Measurements from ENCODE around the gene HOXD10. TPM values are rescaled to one million over a fixed set of nuclear protein-coding genes. Genes with fewer than 3 reads are reported as not detected.
A peak's percentile ranks its signal among the peaks of the same experiment; 100 is the strongest.

The HOXD10 gene
- total RNA-seq, 4 donors from 2014 or later: 0.56 to 0.59 TPM; not detected in 2

DNA sequence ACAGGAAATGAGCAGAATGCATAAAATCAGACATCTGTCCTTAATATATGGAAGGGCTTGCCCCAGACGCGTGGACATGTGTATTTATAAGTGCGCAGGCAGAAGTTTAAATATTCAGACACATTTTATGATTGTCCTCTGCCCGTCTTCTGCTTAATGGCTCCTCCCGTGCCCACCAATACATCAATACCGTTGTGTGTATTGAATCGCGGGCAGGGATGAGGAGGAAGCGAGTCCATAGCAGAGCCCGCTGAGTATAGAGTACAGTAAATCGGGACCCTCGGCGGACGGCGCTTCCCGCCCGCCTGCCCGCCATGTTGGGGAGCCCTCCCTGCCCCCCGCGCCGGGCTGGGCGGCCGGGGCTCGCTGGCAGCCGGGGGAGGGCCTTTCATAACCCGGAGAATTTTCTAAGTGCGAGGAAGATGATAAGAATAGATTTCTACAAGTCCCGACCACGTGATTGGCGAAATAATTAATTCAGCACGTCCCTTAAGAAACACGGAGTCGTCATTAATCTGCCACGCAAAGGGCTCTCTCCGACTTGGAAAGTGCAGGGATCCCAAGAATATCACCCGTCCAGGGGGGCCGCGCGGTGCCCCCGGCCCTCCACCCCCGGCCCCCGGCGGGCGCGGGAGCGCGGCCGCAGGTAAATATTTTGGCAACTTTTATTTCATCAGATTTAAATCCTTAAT, 40.4 kb downstream of the HOXD10 start, which contains the start of gene HOXD3:
TSS of gene HOXD3 (plus strand) at position 501 of the 692 bp plus-strand sequence. CDS start 11,808 bp downstream, outside the sequence.
- Histone ChIP-seq H3K27me3 (peaks cover 99% of the 10 kb centered on the region), H3K4me1 (peaks cover 52% of the 10 kb centered on the region), H3K36me3 (peaks cover 6% of the 10 kb centered on the region), H3K9me3 (no peaks in the 10 kb centered on the region), H3K27ac (no peak within 1 kb of the TSS), H3K4me3 (peak within 1 kb of the TSS; percentile 45)
- no peak for DNase-seq (ENCODE audit: low spot score in 2 of 2)
- WGBS: 31% methylated on average over 13 of the region's 48 CpGs
- TF ChIP-seq, protein P1, sequence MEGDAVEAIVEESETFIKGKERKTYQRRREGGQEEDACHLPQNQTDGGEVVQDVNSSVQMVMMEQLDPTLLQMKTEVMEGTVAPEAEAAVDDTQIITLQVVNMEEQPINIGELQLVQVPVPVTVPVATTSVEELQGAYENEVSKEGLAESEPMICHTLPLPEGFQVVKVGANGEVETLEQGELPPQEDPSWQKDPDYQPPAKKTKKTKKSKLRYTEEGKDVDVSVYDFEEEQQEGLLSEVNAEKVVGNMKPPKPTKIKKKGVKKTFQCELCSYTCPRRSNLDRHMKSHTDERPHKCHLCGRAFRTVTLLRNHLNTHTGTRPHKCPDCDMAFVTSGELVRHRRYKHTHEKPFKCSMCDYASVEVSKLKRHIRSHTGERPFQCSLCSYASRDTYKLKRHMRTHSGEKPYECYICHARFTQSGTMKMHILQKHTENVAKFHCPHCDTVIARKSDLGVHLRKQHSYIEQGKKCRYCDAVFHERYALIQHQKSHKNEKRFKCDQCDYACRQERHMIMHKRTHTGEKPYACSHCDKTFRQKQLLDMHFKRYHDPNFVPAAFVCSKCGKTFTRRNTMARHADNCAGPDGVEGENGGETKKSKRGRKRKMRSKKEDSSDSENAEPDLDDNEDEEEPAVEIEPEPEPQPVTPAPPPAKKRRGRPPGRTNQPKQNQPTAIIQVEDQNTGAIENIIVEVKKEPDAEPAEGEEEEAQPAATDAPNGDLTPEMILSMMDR (IDR thresholded peaks at IDR 0.05): no peak
- TF ChIP-seq EP300 (IDR thresholded peaks at IDR 0.05): no peak
- TF ChIP-seq POLR2A (IDR thresholded peaks at IDR 0.05): no peak
- no peak for TF ChIP-seq POLR2AphosphoS5 (IDR thresholded peaks at IDR 0.05)

DNA sequence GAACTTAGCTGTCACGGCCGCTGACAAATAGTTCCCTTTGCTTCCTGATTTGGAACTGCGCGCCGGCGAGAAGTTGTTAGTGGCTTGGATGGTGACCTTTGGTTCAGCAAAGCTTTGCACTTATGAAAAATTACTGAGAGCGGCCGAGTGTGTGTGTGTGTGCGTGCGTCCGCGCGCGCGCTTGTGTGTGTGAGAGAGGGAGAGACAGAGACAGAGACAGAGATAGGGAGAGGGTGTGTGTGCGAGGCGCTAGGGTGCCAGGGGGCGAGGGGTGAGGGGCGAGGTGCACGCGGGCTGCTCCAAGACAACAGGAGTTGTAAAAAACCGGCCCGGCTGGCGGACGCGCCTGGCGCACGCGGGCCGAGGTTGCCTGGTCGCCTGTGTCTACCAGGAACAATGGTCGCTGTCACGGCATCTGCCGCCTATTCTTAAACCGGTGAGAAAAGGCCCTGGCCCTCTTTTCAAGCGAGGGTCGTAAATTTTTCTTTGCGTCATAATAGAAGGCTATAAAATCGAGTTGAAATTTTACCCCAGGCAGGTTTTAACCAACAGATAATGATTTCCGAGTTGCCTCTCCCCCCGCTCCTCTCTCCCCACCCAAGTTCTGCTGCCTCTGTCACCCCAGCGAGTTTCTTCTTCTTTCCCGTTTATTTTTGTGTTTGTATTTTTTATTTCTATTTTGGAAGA, 41.1 kb downstream of the HOXD10 start:
- TF ChIP-seq EP300 (IDR thresholded peaks at IDR 0.05) (no peak), POLR2AphosphoS5 (IDR thresholded peaks at IDR 0.05) (no peak), POLR2A (IDR thresholded peaks at IDR 0.05) (no peak)
- TF ChIP-seq, protein P1 (IDR thresholded peaks at IDR 0.05): no peak
- H3K36me3 ChIP-seq: peaks cover 6% of the 10 kb centered on the region
- WGBS: 5% methylated on average over 33 of the region's 43 CpGs
- peak overlapping the region; percentile 45 for H3K4me3 ChIP-seq
- peaks cover 53% of the 10 kb centered on the region for H3K4me1 ChIP-seq
- no peak overlapping the region for H3K27ac ChIP-seq
- peak in 1 of 2 donors; percentile 58 for DNase-seq (ENCODE audit: low spot score in 2 of 2)
- peaks cover 99% of the 10 kb centered on the region for H3K27me3 ChIP-seq
- H3K9me3 ChIP-seq: no peaks in the 10 kb centered on the region

DNA sequence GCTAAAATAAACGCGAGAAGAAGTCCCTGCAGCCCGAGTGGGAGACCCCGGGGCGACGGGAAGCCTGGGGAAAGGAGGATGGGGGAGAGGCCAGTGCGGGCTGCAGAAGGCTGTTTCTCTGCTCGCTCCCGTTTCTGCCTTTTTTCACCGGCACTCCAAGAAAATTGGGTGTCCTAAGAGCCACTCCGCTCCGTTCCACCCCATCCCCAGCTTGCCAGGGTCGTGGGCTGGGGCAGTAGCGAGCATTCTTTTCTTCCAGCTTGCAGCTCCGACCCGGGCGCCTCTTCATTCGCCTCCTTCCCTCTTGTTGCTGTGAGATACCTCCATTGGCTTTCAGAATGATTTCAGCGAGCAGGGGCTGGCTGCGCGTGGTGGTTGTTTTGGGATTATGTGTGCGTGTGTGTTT, 41.6 kb downstream of the HOXD10 start:
- Histone ChIP-seq H3K27me3 (peaks cover 99% of the 10 kb centered on the region), H3K27ac (no peak overlapping the region), H3K36me3 (peaks cover 2% of the 10 kb centered on the region), H3K4me1 (peaks cover 53% of the 10 kb centered on the region), H3K9me3 (no peaks in the 10 kb centered on the region), H3K4me3 (peak overlapping the region; percentile 45)
- TF ChIP-seq POLR2A (IDR thresholded peaks at IDR 0.05) (no peak), EP300 (IDR thresholded peaks at IDR 0.05) (no peak), POLR2AphosphoS5 (IDR thresholded peaks at IDR 0.05) (no peak)
- TF ChIP-seq, protein P1 (IDR thresholded peaks at IDR 0.05): no peak
- DNase-seq (ENCODE audit: low spot score in 2 of 2): no peak
- WGBS: 16% methylated on average over 22 of the region's 22 CpGs

DNA sequence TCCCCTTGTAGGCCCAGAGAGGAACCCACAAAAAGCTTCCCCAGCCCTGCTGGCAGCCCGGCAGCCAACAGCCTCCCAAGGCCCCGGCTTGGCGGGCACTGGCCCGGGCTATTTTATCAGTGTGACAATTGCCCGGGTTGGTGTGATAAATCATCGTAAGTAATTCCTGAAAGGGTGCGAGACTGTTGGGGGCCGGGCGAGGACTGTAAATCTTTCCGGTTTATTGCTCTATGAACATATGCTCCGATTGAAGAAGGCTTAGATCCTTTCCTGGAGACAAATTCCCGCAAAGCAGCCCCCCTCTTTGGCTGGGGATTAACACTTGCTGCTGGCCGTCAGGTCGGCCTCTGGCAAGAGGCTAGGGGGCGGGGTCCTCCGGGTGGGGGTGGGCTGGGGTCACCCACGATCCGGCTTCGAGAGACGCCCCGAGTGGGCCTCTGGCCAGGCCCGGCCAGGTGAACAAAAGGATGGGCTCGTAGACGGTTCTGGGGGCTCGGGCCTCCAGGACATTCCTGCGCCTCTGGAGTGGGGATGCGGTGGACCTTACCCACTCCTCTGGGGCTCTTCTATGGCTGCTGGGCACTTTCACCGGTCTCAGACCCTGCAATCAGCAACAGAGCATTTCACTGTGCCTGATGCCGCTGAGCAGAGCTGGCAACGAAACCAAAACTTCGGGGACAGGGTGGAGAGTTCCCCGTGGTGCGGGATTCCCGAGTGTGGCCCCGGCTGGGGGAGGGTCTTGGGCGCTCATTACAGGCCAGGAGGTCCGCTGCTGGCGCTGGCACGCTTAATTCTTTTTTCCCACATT, 42.5 kb downstream of the HOXD10 start:
- DNase-seq (ENCODE audit: low spot score in 2 of 2): no peak
- Histone ChIP-seq H3K36me3 (no peaks in the 10 kb centered on the region), H3K4me3 (peak overlapping the region; percentile 26), H3K27ac (no peak overlapping the region), H3K27me3 (peaks cover 99% of the 10 kb centered on the region), H3K9me3 (no peaks in the 10 kb centered on the region), H3K4me1 (peaks cover 53% of the 10 kb centered on the region)
- TF ChIP-seq POLR2AphosphoS5 (IDR thresholded peaks at IDR 0.05) (no peak), POLR2A (IDR thresholded peaks at IDR 0.05) (no peak), EP300 (IDR thresholded peaks at IDR 0.05) (no peak)
- TF ChIP-seq, protein P1 (IDR thresholded peaks at IDR 0.05): no peak
- WGBS: 45% methylated on average over 14 of the region's 39 CpGs

Measured in suprapubic skin (tissue), 4 donors.